Upper lobe of right lung (tissue), 1 donor: Measurements from ENCODE around the gene THEMIS2. TPM values are rescaled to one million over a fixed set of nuclear protein-coding genes. Genes with fewer than 3 reads are reported as not detected.
A peak's percentile ranks its signal among the peaks of the same experiment; 100 is the strongest.

Experiments
- ATAC-seq: fragments of 200-7000 bp; cut with Tn5 transposase; one replicate; pipeline ENCODE4 v1.9.1; 2020; ENCODE audit warnings: mild to moderate bottlenecking, moderate library complexity
- DNase-seq: peaks from one replicate; pipeline ENCODE4 v3.0.0-alpha.2; 2020
- H3K27ac ChIP-seq: fragments of 200-600 bp; one replicate; pipeline ENCODE4 v1.8.0; 2022
- H3K27me3 ChIP-seq: fragments of 200-600 bp; one replicate; pipeline ENCODE4 v1.8.0; 2022; ENCODE audit warnings: mild to moderate bottlenecking
- H3K36me3 ChIP-seq: fragments of 200-600 bp; one replicate; pipeline ENCODE4 v1.8.0; 2022
- H3K4me1 ChIP-seq: fragments of 200-600 bp; one replicate; pipeline ENCODE4 v1.8.0; 2022
- H3K4me3 ChIP-seq: fragments of 200-600 bp; one replicate; pipeline ENCODE4 v1.8.0; 2022; ENCODE audit warnings: mild to moderate bottlenecking
- H3K9me3 ChIP-seq: fragments of 200-600 bp; one replicate; pipeline ENCODE4 v1.8.0; 2022
- intact Hi-C: fragments of 100-400 bp; cut with DNase I; formaldehyde crosslinking; loops from one replicate; pipeline ENCODE4 v1.11.0; 2022
- total RNA-seq: library from RNA; stranded (reverse); fragmentation: NEBNext Ultra II Directional; extraction: Animal tissue kit (Norgen Biotek cat#: 25700); gene quantifications from one replicate; pipeline ENCODE4 v1.2.1, GENCODE V29; 2021
- TF ChIP-seq, protein P1 (sequence below): fragments of 200-600 bp; IDR thresholded peaks from one replicate; pipeline ENCODE4 v1.8.0; 2022; ENCODE audit warnings: antibody characterized with exemption
- donor health status: DM: no; HTN: yes; CAD: no; lungs with severe emphysema.

THEMIS2 gene
- total RNA-seq, 1 donor from 2014 or later = 89.6 TPM

GRCh38 chr1:27858949-27859576 lies 13.3 kb upstream of the THEMIS2 start:
- Histone ChIP-seq H3K9me3 (no peaks in the 10 kb centered on the region), H3K4me3 (no peak overlapping the region), H3K27ac (peak overlapping the region; percentile 37), H3K4me1 (no peaks in the 10 kb centered on the region), H3K27me3 (no peaks in the 10 kb centered on the region), H3K36me3 (no peaks in the 10 kb centered on the region)
- TF ChIP-seq, protein P1, sequence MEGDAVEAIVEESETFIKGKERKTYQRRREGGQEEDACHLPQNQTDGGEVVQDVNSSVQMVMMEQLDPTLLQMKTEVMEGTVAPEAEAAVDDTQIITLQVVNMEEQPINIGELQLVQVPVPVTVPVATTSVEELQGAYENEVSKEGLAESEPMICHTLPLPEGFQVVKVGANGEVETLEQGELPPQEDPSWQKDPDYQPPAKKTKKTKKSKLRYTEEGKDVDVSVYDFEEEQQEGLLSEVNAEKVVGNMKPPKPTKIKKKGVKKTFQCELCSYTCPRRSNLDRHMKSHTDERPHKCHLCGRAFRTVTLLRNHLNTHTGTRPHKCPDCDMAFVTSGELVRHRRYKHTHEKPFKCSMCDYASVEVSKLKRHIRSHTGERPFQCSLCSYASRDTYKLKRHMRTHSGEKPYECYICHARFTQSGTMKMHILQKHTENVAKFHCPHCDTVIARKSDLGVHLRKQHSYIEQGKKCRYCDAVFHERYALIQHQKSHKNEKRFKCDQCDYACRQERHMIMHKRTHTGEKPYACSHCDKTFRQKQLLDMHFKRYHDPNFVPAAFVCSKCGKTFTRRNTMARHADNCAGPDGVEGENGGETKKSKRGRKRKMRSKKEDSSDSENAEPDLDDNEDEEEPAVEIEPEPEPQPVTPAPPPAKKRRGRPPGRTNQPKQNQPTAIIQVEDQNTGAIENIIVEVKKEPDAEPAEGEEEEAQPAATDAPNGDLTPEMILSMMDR = no peak
- intact Hi-C loops = no loop called here
- ATAC-seq = peak; percentile 2
- DNase-seq = peak; percentile 51

GRCh38 chr1:27861436-27861835 lies 10.9 kb upstream of the THEMIS2 start:
- intact Hi-C loops = loop anchor here (10.0 kb wide), 1 partner anchor 113 kb away; no protein-coding TSS in a partner anchor
- Histone ChIP-seq H3K36me3 (no peaks in the 10 kb centered on the region), H3K27ac (no peak overlapping the region), H3K4me1 (peaks cover 3% of the 10 kb centered on the region), H3K4me3 (no peak overlapping the region), H3K9me3 (no peaks in the 10 kb centered on the region), H3K27me3 (no peaks in the 10 kb centered on the region)
- TF ChIP-seq, protein P1 = no peak
- peak; percentile 13 for DNase-seq
- ATAC-seq = no peak

DNA sequence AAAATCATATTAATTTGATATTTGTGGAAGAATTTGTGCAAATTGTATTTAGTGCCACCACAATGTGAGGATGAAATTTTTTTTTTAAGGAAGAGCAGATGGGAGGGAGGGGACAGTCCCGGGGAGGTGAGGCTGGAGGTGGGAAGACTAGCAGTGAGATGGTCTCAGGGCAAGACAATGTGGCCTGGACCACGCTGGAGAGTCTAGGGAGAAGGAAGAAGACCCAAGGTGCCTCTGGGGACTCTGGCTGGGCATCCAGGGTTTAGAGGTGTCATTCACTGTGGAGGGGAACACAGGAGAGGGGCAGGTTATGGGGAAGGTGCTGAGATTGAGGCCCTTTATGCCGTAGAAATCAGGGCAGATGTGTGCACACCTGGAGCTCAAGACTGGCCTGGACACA lies 10.3 kb upstream of the THEMIS2 start:
- Histone ChIP-seq H3K9me3 (no peaks in the 10 kb centered on the region), H3K36me3 (no peaks in the 10 kb centered on the region), H3K27ac (peak overlapping the region; percentile 86), H3K4me3 (no peak overlapping the region), H3K4me1 (peaks cover 3% of the 10 kb centered on the region), H3K27me3 (no peaks in the 10 kb centered on the region)
- intact Hi-C loops = loop anchor here (10.0 kb wide), 1 partner anchor 113 kb away; no protein-coding TSS in a partner anchor
- TF ChIP-seq, protein P1 = no peak
- no peak for DNase-seq
- no peak for ATAC-seq

DNA sequence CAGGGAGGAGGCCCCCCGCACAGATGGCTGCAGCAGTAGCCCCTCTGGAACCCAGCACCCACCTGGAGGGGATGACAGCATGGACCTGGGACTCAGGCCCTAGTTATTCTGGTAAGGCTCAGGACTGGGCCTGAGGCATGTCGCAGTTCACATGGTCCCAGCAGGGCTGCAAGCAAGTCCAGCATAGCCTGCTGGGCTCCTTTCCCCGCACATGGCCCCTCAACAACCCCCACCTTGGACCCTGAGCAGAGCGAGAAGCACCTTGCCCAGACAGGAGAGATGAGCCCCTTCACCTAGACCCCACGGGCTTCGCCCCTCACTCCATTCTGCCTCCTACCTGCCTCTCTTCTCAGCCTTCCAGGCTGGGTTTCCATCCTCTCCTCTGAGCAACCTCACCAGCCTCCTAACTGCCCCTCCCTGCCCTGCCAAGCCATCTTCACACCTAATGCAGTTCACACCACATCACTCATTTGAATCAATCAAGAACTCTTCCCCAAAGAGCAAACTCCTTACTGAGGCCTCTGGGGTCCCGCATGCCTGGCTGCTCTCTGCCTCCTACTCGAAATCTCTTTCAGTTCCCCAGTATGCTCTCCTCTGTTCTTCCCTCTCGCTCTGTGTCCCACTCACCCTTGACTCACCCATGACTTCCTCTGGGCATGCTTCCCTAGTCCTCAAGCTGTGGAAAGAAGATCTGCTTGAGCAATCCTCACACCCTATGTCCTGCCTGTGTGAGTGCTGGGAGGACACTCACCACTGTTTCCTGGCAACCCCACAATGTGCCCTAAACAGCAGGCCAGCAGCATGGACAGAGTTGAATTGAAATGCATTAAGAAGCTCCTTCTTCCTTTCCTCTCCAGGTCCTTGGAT lies 9.4 kb upstream of the THEMIS2 start:
- no peaks in the 10 kb centered on the region for H3K36me3 ChIP-seq
- no peaks in the 10 kb centered on the region for H3K9me3 ChIP-seq
- no peaks in the 10 kb centered on the region for H3K27me3 ChIP-seq
- ATAC-seq (peak; percentile 89), DNase-seq (peak; percentile 72)
- TF ChIP-seq, protein P1 = no peak
- H3K27ac ChIP-seq = peak overlapping the region; percentile 86
- no peak overlapping the region for H3K4me3 ChIP-seq
- peaks cover 3% of the 10 kb centered on the region for H3K4me1 ChIP-seq
- intact Hi-C loops = loop anchor here (10.0 kb wide), 1 partner anchor 112 kb away; no protein-coding TSS in a partner anchor

GRCh38 chr1:27863538-27863915 lies 8.8 kb upstream of the THEMIS2 start:
- peak; percentile 76 for ATAC-seq

More at GRCh38 chr1:27863538-27863915, 8.8 kb upstream of the THEMIS2 start:
- Histone ChIP-seq H3K27me3 (no peaks in the 10 kb centered on the region), H3K4me3 (no peak overlapping the region), H3K9me3 (no peaks in the 10 kb centered on the region), H3K27ac (peak overlapping the region; percentile 86), H3K36me3 (no peaks in the 10 kb centered on the region), H3K4me1 (peaks cover 7% of the 10 kb centered on the region)
- DNase-seq = peak; percentile 69
- intact Hi-C loops = loop anchor here (10.0 kb wide), 1 partner anchor 111 kb away; no protein-coding TSS in a partner anchor
- TF ChIP-seq, protein P1 = no peak
